ENCODE measurements around the gene PAK1IP1.
"Not testable (repeated sequence)": the region's sequence is repeated elsewhere in the genome, so short reads cannot be mapped to it uniquely, and the experiment has no call there.

Gene PAK1IP1

GRCh38 chr6:10665595-10665994 is 29.2 kb upstream of the PAK1IP1 start:
- H3K4me3 ChIP-seq (replicated peaks; ENCODE audit: insufficient read depth, low read length); H3K27me3 ChIP-seq (ENCODE audit: insufficient read depth, poor library complexity, severe bottlenecking); DNase-seq (ENCODE audit: low read depth in 1 of 2, low spot score in 1 of 2); H3K27ac ChIP-seq (replicated peaks): not testable (repeated sequence)
- peak; percentile 75 for TF ChIP-seq SPI1 (IDR thresholded peaks at IDR 0.05; ENCODE audit: borderline replicate concordance, low read depth)

GRCh38 chr6:10668126-10668917 is 26.4 kb upstream of the PAK1IP1 start:
- Histone ChIP-seq H3K27me3 (ENCODE audit: insufficient read depth, poor library complexity, severe bottlenecking) (no peaks in the 10 kb centered on the region), H3K27ac (replicated peaks) (no peak overlapping the region), H3K4me3 (replicated peaks; ENCODE audit: insufficient read depth, low read length) (no peak overlapping the region)
- no peak for TF ChIP-seq SPI1 (IDR thresholded peaks at IDR 0.05; ENCODE audit: borderline replicate concordance, low read depth)
- TF ChIP-seq POLR2AphosphoS5 (IDR thresholded peaks at IDR 0.05; ENCODE audit: low read depth) = no peak
- no peak for TF ChIP-seq GABPA (IDR thresholded peaks at IDR 0.05; ENCODE audit: low read depth)
- TF ChIP-seq REST (IDR thresholded peaks at IDR 0.05; ENCODE audit: insufficient replicate concordance, low read depth) = no peak
- no peak for TF ChIP-seq CTCF (IDR thresholded peaks at IDR 0.05; ENCODE audit: insufficient read depth, low read length)
- no peak for DNase-seq (ENCODE audit: low read depth in 1 of 2, low spot score in 1 of 2)

- no peak for DNase-seq (ENCODE audit: low read depth in 1 of 2, low spot score in 1 of 2)
- no peak overlapping the region for H3K27ac ChIP-seq (replicated peaks)
- no peak for TF ChIP-seq CTCF (IDR thresholded peaks at IDR 0.05; ENCODE audit: insufficient read depth, low read length)
- no peak for TF ChIP-seq SPI1 (IDR thresholded peaks at IDR 0.05; ENCODE audit: borderline replicate concordance, low read depth)
- TF ChIP-seq POLR2AphosphoS5 (IDR thresholded peaks at IDR 0.05; ENCODE audit: low read depth) = no peak
Observed at GRCh38 chr6:10676403-10676802, 18.4 kb upstream of the PAK1IP1 start.

DNA sequence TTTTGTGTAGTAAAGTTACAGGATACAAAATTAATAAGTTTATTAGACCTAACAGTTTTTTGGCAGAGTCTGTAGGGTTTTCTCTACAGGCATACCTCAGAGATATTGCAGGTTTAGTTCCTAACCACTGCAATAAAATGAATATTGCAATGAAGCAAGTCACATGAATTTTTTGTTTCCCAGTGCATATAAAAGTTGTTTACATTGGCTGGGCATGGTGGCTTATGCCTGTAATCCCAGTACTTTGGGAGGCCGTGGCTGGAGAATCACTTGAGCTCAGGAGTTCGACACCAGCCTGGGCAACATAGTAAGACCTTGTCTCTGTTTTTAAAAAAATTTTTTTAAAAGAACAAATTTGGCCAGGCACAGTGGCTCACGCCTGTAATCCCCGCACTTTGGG is 16.3 kb upstream of the PAK1IP1 start:
- no peak for DNase-seq (ENCODE audit: low read depth in 1 of 2, low spot score in 1 of 2)
- Histone ChIP-seq H3K4me3 (replicated peaks; ENCODE audit: insufficient read depth, low read length) (no peak overlapping the region), H3K27me3 (ENCODE audit: insufficient read depth, poor library complexity, severe bottlenecking) (no peaks in the 10 kb centered on the region), H3K27ac (replicated peaks) (no peak overlapping the region)
- TF ChIP-seq CTCF (IDR thresholded peaks at IDR 0.05; ENCODE audit: insufficient read depth, low read length) (no peak), POLR2AphosphoS5 (IDR thresholded peaks at IDR 0.05; ENCODE audit: low read depth) (no peak), REST (IDR thresholded peaks at IDR 0.05; ENCODE audit: insufficient replicate concordance, low read depth) (no peak), SPI1 (IDR thresholded peaks at IDR 0.05; ENCODE audit: borderline replicate concordance, low read depth) (no peak), GABPA (IDR thresholded peaks at IDR 0.05; ENCODE audit: low read depth) (no peak)

More at GRCh38 chr6:10676403-10676802, 18.4 kb upstream of the PAK1IP1 start:
- Histone ChIP-seq H3K4me3 (replicated peaks; ENCODE audit: insufficient read depth, low read length) (no peak overlapping the region), H3K27me3 (ENCODE audit: insufficient read depth, poor library complexity, severe bottlenecking) (no peaks in the 10 kb centered on the region)
